ENCODE measurements around the gene CRABP1.

GRCh38 chr15:78299101-78299930 lies 40.8 kb upstream of the CRABP1 start, which contains the start of gene SKIC8:
- TF ChIP-seq MAX (IDR thresholded peaks at IDR 0.05) (peak; percentile 85), POLR2A (IDR thresholded peaks at IDR 0.05; ENCODE audit: borderline replicate concordance, extremely low read depth, insufficient read depth, insufficient read length) (peak; percentile 57), EGR1 (IDR thresholded peaks at IDR 0.05; ENCODE audit: low read depth) (peak; percentile 76), CEBPB (IDR thresholded peaks at IDR 0.05; ENCODE audit: low read depth) (no peak), POLR2AphosphoS5 (IDR thresholded peaks at IDR 0.05; ENCODE audit: low read depth, low read length) (peak; percentile 85), ATF3 (IDR thresholded peaks at IDR 0.05) (no peak), ZBTB33 (IDR thresholded peaks at IDR 0.05; ENCODE audit: extremely low read depth, insufficient replicate concordance, low read length) (no peak), REST (IDR thresholded peaks at IDR 0.05; ENCODE audit: low read depth) (no peak), CTCF (IDR thresholded peaks at IDR 0.05 in 2 of 3, conservative IDR thresholded peaks at IDR 0.05 in 1 of 3; ENCODE audit: borderline replicate concordance in 1 of 3, insufficient read depth in 1 of 3, low read depth in 2 of 3, low read length in 2 of 3) (0 out of 6 replicates have a peak, but pooled peaks of 1 of the 3 experiments have one; percentile 14), FOSL1 (IDR thresholded peaks at IDR 0.05; ENCODE audit: low read depth) (no peak), ZNF274 (IDR thresholded peaks at IDR 0.05; ENCODE audit: low read depth, low read length) (no peak)

Measured in HCT116 (cell line).